Measurements from ENCODE around the gene COL5A1. TPM values are rescaled to one million over a fixed set of nuclear protein-coding genes. Genes with fewer than 3 reads are reported as not detected.

Gene COL5A1
- total and polyA plus RNA-seq, 11 donors, result 7.6 to 91.3 (median 13.4) TPM

GRCh38 chr9:134647359-134648080 lies 5.9 kb downstream of the COL5A1 start:
- WGBS, 4 donors, result 83 to 90% (median 86%) methylated on average over 33 of the region's 33 CpGs
- H3K36me3 ChIP-seq, result peaks cover 0 to 15% (median 0%) of the 10 kb centered on the region in 9 donors
- ATAC-seq, result no peak
- H3K9me3 ChIP-seq, result no peaks in the 10 kb centered on the region
- intact Hi-C loops (cut with DNase I), result loop anchor here in 5 of 10 donors (5.0 to 10.0 kb wide), 4 partner anchors 40 to 483 kb away; partner anchors contain the start of gene RNU6ATAC (in 1 of the 5)
- H3K27ac ChIP-seq, result peak overlapping the region in 1 of 12 donors; percentile 89
- peaks cover 0 to 6% (median 0%) of the 10 kb centered on the region in 9 donors for H3K27me3 ChIP-seq
- DNase-seq, result peak in 1 of 5 donors; percentile 50
- peaks cover 0 to 66% (median 15%) of the 10 kb centered on the region in 12 donors for H3K4me1 ChIP-seq
- TF ChIP-seq POLR2A (IDR thresholded peaks at IDR 0.05), result no peak
- no peak for TF ChIP-seq CTCF (IDR thresholded peaks at IDR 0.05)
- no peak overlapping the region for H3K4me3 ChIP-seq

- Histone ChIP-seq H3K4me1 (peaks cover 0 to 71% (median 15%) of the 10 kb centered on the region in 12 donors), H3K9me3 (no peaks in the 10 kb centered on the region), H3K27me3 (no peaks in the 10 kb centered on the region), H3K36me3 (peaks cover 0 to 15% (median 0%) of the 10 kb centered on the region in 9 donors), H3K4me3 (no peak overlapping the region), H3K27ac (peak overlapping the region in 1 of 12 donors; percentile 89)
- WGBS, 4 donors, result 84 to 91% (median 90%) methylated on average over 11 to 20 of the region's 20 CpGs
- TF ChIP-seq CTCF (IDR thresholded peaks at IDR 0.05) (no peak), POLR2A (IDR thresholded peaks at IDR 0.05) (no peak)
- ATAC-seq, result peak in 2 of 4 donors; percentile 7 to 42
- peak in 2 of 5 donors; percentile 22 to 25 for DNase-seq
- intact Hi-C loops (cut with DNase I), result loop anchor here in 5 of 10 donors (5.0 to 10.0 kb wide), 4 partner anchors 38 to 484 kb away; partner anchors contain the start of gene RNU6ATAC (in 1 of the 5)
Observed at GRCh38 chr9:134648701-134649530, 7.3 kb downstream of the COL5A1 start.

- no peak for ATAC-seq
- DNase-seq, result peak in 2 of 5 donors; percentile 18 to 47
Observed at GRCh38 chr9:134650431-134651190, 9.0 kb downstream of the COL5A1 start.

More at GRCh38 chr9:134650431-134651190, 9.0 kb downstream of the COL5A1 start:
- Histone ChIP-seq H3K9me3 (no peaks in the 10 kb centered on the region), H3K27ac (no peak overlapping the region), H3K36me3 (peaks cover 0 to 15% (median 0%) of the 10 kb centered on the region in 9 donors), H3K27me3 (no peaks in the 10 kb centered on the region), H3K4me3 (no peak overlapping the region), H3K4me1 (peaks cover 0 to 66% (median 11%) of the 10 kb centered on the region in 12 donors)
- TF ChIP-seq POLR2A (IDR thresholded peaks at IDR 0.05) (no peak), CTCF (IDR thresholded peaks at IDR 0.05) (no peak)
- WGBS, 4 donors, result 94 to 96% (median 94%) methylated on average over 21 to 26 of the region's 26 CpGs
- intact Hi-C loops (cut with DNase I), result no loop called here

Data from heart left ventricle (tissue), 16 donors.